Measurements from ENCODE around the gene DCP1B.

Gene DCP1B

DNA sequence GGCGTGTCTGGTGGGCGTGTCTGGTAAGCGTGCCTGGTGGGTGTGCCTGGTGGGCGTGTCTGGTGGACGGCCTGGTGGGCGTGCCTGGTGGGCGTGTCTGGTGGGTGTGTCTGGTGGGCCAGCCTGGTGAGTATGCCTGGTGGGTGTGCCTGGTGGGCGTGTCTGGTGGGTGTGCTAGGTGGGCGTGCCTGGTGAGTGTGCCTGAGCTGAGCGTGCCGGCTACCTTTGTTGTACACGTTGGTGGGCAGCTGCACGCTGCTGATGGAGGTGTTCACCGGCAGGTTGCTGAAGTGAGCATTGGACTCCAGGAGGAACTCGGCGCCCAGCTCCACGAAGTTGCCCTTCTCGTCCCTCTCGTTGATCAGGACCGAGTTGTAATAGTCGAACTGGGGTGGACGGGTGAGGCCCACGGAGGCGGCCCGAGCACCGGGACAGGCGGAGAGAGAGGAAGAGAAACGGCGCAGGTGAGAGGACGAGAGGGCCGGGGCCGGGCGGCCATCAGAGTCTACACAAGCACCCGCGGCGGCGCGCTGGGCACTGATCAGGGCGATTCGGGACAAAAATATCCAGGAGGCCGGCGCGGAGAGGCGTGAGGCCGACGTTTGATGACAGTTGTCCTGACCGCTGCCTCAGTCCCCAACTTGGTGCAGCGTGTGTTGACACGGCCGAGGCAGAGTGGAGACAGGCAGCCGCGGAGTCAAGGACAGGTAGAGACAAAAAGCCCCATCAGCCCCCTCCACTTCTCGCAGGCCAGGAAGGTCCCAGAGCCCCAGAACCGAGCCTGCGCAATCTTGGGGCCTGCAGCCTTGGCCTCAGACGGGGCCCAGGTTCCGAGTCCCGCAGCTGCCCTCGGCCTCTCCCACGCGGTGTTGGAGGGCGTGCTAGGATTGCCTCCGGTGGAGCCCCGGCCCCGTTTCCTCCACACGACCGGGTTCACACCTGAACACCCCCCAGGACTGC, 96.3 kb downstream of the DCP1B start:
- no peak overlapping the region for H3K4me2 ChIP-seq (ENCODE audit: low read depth, low read length, poor library complexity, severe bottlenecking)
- no peaks in the 10 kb centered on the region for H3F3A ChIP-seq (ENCODE audit: insufficient read depth)
- peaks cover 4% of the 10 kb centered on the region; the same call in 1 of the 2 replicates for H3K36me3 ChIP-seq (ENCODE audit: low read length)
- no peak overlapping the region for H3K4me3 ChIP-seq (ENCODE audit: insufficient read depth, low read length, poor library complexity, severe bottlenecking)
- H3K9ac ChIP-seq (ENCODE audit: low read length): no peak overlapping the region
- H3K9me2 ChIP-seq (replicated peaks; ENCODE audit: insufficient read depth, low read length): no peaks in the 10 kb centered on the region
- H3K27ac ChIP-seq (ENCODE audit: low read depth, low read length): no peak overlapping the region
- TF ChIP-seq, protein P1, sequence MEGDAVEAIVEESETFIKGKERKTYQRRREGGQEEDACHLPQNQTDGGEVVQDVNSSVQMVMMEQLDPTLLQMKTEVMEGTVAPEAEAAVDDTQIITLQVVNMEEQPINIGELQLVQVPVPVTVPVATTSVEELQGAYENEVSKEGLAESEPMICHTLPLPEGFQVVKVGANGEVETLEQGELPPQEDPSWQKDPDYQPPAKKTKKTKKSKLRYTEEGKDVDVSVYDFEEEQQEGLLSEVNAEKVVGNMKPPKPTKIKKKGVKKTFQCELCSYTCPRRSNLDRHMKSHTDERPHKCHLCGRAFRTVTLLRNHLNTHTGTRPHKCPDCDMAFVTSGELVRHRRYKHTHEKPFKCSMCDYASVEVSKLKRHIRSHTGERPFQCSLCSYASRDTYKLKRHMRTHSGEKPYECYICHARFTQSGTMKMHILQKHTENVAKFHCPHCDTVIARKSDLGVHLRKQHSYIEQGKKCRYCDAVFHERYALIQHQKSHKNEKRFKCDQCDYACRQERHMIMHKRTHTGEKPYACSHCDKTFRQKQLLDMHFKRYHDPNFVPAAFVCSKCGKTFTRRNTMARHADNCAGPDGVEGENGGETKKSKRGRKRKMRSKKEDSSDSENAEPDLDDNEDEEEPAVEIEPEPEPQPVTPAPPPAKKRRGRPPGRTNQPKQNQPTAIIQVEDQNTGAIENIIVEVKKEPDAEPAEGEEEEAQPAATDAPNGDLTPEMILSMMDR (IDR thresholded peaks at IDR 0.05; ENCODE audit: insufficient read depth, low read length, poor library complexity, severe bottlenecking): no peak
- no peak for TF ChIP-seq EZH2phosphoT487 (conservative IDR thresholded peaks at IDR 0.05; ENCODE audit: low read length)
- H3K79me2 ChIP-seq (ENCODE audit: insufficient read depth, low read length): no peaks in the 10 kb centered on the region
- H2AFZ ChIP-seq (ENCODE audit: low read depth, low read length, severe bottlenecking): no peak overlapping the region
- H3K9me3 ChIP-seq (ENCODE audit: insufficient read depth, low read length): peaks cover 7% of the 10 kb centered on the region; the same call in 1 of the 2 replicates
- H3K27me3 ChIP-seq (ENCODE audit: low read length): no peaks in the 10 kb centered on the region
- H4K20me1 ChIP-seq (ENCODE audit: low read depth, low read length): no peaks in the 10 kb centered on the region

GRCh38 chr12:1906579-1906978, 97.7 kb downstream of the DCP1B start:
- no peak overlapping the region for H3K27ac ChIP-seq (ENCODE audit: low read depth, low read length)

DNA sequence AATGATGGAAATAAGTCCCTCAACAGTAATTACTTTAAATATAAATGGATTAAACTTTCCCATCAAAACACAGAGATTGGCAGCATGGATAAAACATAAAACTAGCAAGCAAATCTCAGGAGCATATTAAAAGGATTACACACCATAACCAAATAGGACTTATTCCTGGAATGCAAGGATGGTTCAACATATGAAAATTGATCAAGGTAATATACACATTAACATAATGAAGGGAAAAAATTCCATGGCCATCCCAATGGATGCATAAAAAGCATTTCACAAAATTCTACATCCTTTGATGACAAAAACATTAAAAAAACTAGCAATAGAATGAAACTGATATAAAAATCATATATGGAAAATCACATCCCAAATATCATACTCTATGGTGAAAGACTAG, 99.4 kb downstream of the DCP1B start:
- Histone ChIP-seq H3K4me2 (ENCODE audit: low read depth, low read length, poor library complexity, severe bottlenecking) (no peak overlapping the region), H4K20me1 (ENCODE audit: low read depth, low read length) (no peaks in the 10 kb centered on the region), H3K27me3 (ENCODE audit: low read length) (no peaks in the 10 kb centered on the region), H3K79me2 (ENCODE audit: insufficient read depth, low read length) (no peaks in the 10 kb centered on the region), H3F3A (ENCODE audit: insufficient read depth) (no peaks in the 10 kb centered on the region), H3K27ac (ENCODE audit: low read depth, low read length) (no peak overlapping the region), H2AFZ (ENCODE audit: low read depth, low read length, severe bottlenecking) (no peak overlapping the region), H3K36me3 (ENCODE audit: low read length) (peaks cover 4% of the 10 kb centered on the region; the same call in 1 of the 2 replicates), H3K9ac (ENCODE audit: low read length) (no peak overlapping the region), H3K9me3 (ENCODE audit: insufficient read depth, low read length) (peaks cover 7% of the 10 kb centered on the region; the same call in 1 of the 2 replicates), H3K4me3 (ENCODE audit: insufficient read depth, low read length, poor library complexity, severe bottlenecking) (no peak overlapping the region), H3K9me2 (replicated peaks; ENCODE audit: insufficient read depth, low read length) (no peaks in the 10 kb centered on the region)
- TF ChIP-seq, protein P1 (IDR thresholded peaks at IDR 0.05; ENCODE audit: insufficient read depth, low read length, poor library complexity, severe bottlenecking): no peak
- TF ChIP-seq EZH2phosphoT487 (conservative IDR thresholded peaks at IDR 0.05; ENCODE audit: low read length): no peak

More at GRCh38 chr12:1906579-1906978, 97.7 kb downstream of the DCP1B start:
- no peak for TF ChIP-seq EZH2phosphoT487 (conservative IDR thresholded peaks at IDR 0.05; ENCODE audit: low read length)
- TF ChIP-seq, protein P1 (IDR thresholded peaks at IDR 0.05; ENCODE audit: insufficient read depth, low read length, poor library complexity, severe bottlenecking): no peak
- H3F3A ChIP-seq (ENCODE audit: insufficient read depth): no peaks in the 10 kb centered on the region
- no peaks in the 10 kb centered on the region for H3K9me2 ChIP-seq (replicated peaks; ENCODE audit: insufficient read depth, low read length)
- H3K36me3 ChIP-seq (ENCODE audit: low read length): peaks cover 4% of the 10 kb centered on the region; the same call in 1 of the 2 replicates
- no peaks in the 10 kb centered on the region for H4K20me1 ChIP-seq (ENCODE audit: low read depth, low read length)
- H3K9me3 ChIP-seq (ENCODE audit: insufficient read depth, low read length): peaks cover 7% of the 10 kb centered on the region; the same call in 1 of the 2 replicates
- no peak overlapping the region for H3K4me3 ChIP-seq (ENCODE audit: insufficient read depth, low read length, poor library complexity, severe bottlenecking)
- H3K27me3 ChIP-seq (ENCODE audit: low read length): no peaks in the 10 kb centered on the region
- H3K9ac ChIP-seq (ENCODE audit: low read length): no peak overlapping the region
- no peak overlapping the region for H2AFZ ChIP-seq (ENCODE audit: low read depth, low read length, severe bottlenecking)
- no peaks in the 10 kb centered on the region for H3K79me2 ChIP-seq (ENCODE audit: insufficient read depth, low read length)
- no peak overlapping the region for H3K4me2 ChIP-seq (ENCODE audit: low read depth, low read length, poor library complexity, severe bottlenecking)

Measured in SU-DHL-6 (cell line).